HEK293T (cell line): ENCODE measurements around the gene FTHL17.

Experiments used
- HDGF ChIP-seq: fragments of 450-650 bp; IDR thresholded peaks from 2 replicates; pipeline ENCODE4 v1.6.1; 2017; ENCODE audit warnings: antibody characterized with exemption, borderline replicate concordance
- SUZ12 ChIP-seq: fragments of 450-650 bp; IDR thresholded peaks from 2 replicates; pipeline ENCODE4 v1.6.1; 2016; ENCODE audit warnings: mild to moderate bottlenecking
- ZNF384 ChIP-seq: fragments of 450-650 bp; IDR thresholded peaks from 2 replicates; pipeline ENCODE4 v1.6.1; 2016

GRCh38 chrX:31039327-31039711 is 32.5 kb downstream of the FTHL17 start:
- TF ChIP-seq ZNF384 (no peak), HDGF (no peak), SUZ12 (no peak)
